ENCODE measurements around the gene CLCN5.

The CLCN5 gene

DNA sequence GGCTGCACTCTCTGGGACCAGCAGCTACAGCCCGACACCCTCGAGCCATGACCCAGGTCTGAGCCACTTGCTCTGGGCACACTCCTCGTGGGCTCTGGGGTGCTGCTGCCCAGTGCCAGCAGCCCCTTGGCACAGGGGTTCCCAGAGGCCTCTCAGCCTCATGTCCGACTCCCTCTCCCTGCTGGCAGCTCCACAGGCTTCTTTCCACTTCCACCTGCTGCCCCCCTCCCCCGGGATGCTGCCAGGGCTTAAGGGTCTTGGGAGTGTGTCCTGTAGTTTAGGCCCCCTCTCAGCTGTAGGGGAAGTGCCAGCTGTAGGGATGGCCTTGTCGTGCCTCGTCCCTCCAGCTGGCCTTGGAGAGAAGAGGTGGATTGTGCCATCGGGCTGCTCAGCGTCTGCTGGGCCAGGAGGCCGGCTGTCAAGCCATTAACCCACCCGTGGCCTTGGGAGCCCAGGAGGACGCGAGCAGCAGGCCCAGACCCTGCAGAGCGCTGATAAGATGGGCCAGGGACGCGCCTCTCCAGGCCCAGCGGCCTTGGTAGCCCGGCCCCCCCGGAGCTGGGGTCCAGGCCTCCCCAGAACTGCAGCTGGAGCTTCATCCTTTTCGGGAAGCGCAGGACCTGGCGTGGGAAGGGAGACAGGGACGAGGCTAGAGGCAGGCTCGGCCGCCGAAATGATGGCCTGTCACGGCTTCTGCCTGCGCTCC, 44.1 kb upstream of the CLCN5 start:
- H3K27ac ChIP-seq (replicated peaks; ENCODE audit: low read length), result peak overlapping the region; percentile 82
- H3K4me3 ChIP-seq (ENCODE audit: low read length in 2 of 2), result peak overlapping the region; percentile 61 to 72
- no CpG with 5 or more reads among the region's 28 CpGs for WGBS, 2 donors (ENCODE audit: extremely low coverage in 2 of 2, insufficient read length in 2 of 2, insufficient replicate concordance in 1 of 2)

DNA sequence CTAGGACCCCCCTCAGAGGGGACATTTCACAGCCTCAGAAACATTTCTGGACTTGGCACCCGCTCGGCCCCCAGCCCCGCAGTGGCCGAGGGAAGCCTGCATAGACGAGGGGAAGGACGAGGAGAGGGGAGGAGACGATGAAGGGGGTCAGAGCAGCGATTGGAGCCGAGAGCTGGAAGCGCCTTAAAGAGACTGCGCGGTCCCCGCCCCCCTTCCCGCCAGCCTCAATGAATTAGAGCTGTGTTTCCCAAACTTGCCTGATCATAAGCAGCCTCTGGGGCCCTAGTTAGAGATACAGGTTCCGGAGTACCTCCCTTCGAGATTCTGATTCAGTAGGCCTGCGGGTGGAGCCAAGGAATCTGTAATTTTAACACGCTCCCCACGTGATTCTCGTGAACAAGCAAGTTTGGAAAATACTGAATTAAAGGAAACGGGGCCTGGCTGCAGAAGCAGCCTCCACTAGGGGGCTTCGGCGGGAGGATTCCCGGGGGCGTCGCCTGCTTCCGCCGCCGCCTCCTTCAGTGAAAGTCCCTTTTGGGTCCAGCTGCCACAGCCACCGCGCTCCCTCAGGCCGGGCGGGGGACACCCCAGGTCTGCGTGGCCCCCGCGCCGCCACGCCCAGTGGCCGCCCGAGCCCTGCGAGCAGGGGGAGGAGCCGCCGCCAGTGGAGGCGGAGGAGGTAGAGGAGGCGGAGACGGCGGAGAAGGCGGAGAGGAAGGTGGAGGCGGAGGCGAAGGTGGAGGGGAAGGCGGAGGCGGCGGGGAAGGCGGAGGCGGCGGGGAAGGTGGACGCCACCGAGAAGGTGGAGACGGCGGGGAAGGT, 43.4 kb upstream of the CLCN5 start, which contains the start of gene USP27X:
USP27X (plus strand) TSS at position 651 of the 822 bp plus-strand sequence. CDS start 824 bp downstream, outside the sequence.
- peak within 1 kb of the TSS; percentile 68 for H2AK5ac ChIP-seq (ENCODE audit: low read depth, low read length)
- H4K8ac ChIP-seq (ENCODE audit: low read depth, low read length), result no peak within 1 kb of the TSS
- H2BK12ac ChIP-seq (ENCODE audit: low read length), result no peak within 1 kb of the TSS
- H3K4me1 ChIP-seq (ENCODE audit: control insufficient read depth in 2 of 2, insufficient read depth in 1 of 2, low read depth in 1 of 2, low read length in 2 of 2), result peaks cover 2 to 7% of the 10 kb centered on the region in 2 donors
- peak; percentile 64 for DNase-seq (ENCODE audit: low spot score)
- H3K9me3 ChIP-seq (replicated peaks in 1 of 2; ENCODE audit: control insufficient read depth in 2 of 2, insufficient read depth in 1 of 2, low read depth in 1 of 2, low read length in 2 of 2), result peaks cover 0 to 6% of the 10 kb centered on the region in 2 donors
- H2BK15ac ChIP-seq (ENCODE audit: low read length), result no peak within 1 kb of the TSS
- H3K4ac ChIP-seq (ENCODE audit: low read length), result no peak within 1 kb of the TSS
- peaks cover 5% of the 10 kb centered on the region for H3K79me1 ChIP-seq (ENCODE audit: low read depth, low read length)
- H3K14ac ChIP-seq (ENCODE audit: low read length), result no peak within 1 kb of the TSS
- no peak within 1 kb of the TSS for H2BK120ac ChIP-seq (ENCODE audit: low read depth, low read length)
- peak within 1 kb of the TSS; percentile 93 for H2AFZ ChIP-seq (ENCODE audit: low read length)
- no CpG with 5 or more reads among the region's 60 CpGs for WGBS, 2 donors (ENCODE audit: extremely low coverage in 2 of 2, insufficient read length in 2 of 2, insufficient replicate concordance in 1 of 2)
- no peak within 1 kb of the TSS for H4K91ac ChIP-seq (ENCODE audit: low read depth, low read length, poor library complexity)
- H2BK5ac ChIP-seq (ENCODE audit: low read length), result no peak within 1 kb of the TSS
- peak within 1 kb of the TSS; percentile 70 for H3K9ac ChIP-seq (ENCODE audit: low read depth, low read length, poor library complexity)
- peaks cover 9 to 18% of the 10 kb centered on the region in 2 donors for H3K36me3 ChIP-seq (replicated peaks in 1 of 2; ENCODE audit: control insufficient read depth in 2 of 2, insufficient read depth in 2 of 2, low read length in 2 of 2)
- H3K27me3 ChIP-seq (ENCODE audit: control insufficient read depth in 3 of 3, insufficient read depth in 3 of 3, low read depth in 1 of 3, low read length in 3 of 3), result no peaks in the 10 kb centered on the region
- H3K4me2 ChIP-seq (ENCODE audit: insufficient read depth, low read length, poor library complexity, severe bottlenecking), result peak within 1 kb of the TSS; percentile 62
- H3K18ac ChIP-seq (ENCODE audit: low read length), result peak within 1 kb of the TSS; percentile 80
- peak within 1 kb of the TSS; percentile 55 for H3K23ac ChIP-seq (ENCODE audit: low read depth, low read length, poor library complexity)
- H3K27ac ChIP-seq (replicated peaks; ENCODE audit: low read length), result peak within 1 kb of the TSS; percentile 82
- peak within 1 kb of the TSS; percentile 61 to 87 for H3K4me3 ChIP-seq (ENCODE audit: low read length in 2 of 2)

More for the DNA sequence above, 44.1 kb upstream of the CLCN5 start:
- Histone ChIP-seq H4K91ac (ENCODE audit: low read depth, low read length, poor library complexity) (no peak overlapping the region), H3K9ac (ENCODE audit: low read depth, low read length, poor library complexity) (peak overlapping the region; percentile 70), H3K36me3 (replicated peaks in 1 of 2; ENCODE audit: control insufficient read depth in 2 of 2, insufficient read depth in 2 of 2, low read length in 2 of 2) (peaks cover 9 to 18% of the 10 kb centered on the region in 2 donors), H3K4me2 (ENCODE audit: insufficient read depth, low read length, poor library complexity, severe bottlenecking) (peak overlapping the region; percentile 62), H2BK15ac (ENCODE audit: low read length) (no peak overlapping the region), H2BK120ac (ENCODE audit: low read depth, low read length) (no peak overlapping the region), H3K4me1 (ENCODE audit: control insufficient read depth in 2 of 2, insufficient read depth in 1 of 2, low read depth in 1 of 2, low read length in 2 of 2) (peaks cover 2 to 7% of the 10 kb centered on the region in 2 donors), H2BK5ac (ENCODE audit: low read length) (no peak overlapping the region), H3K9me3 (replicated peaks in 1 of 2; ENCODE audit: control insufficient read depth in 2 of 2, insufficient read depth in 1 of 2, low read depth in 1 of 2, low read length in 2 of 2) (peaks cover 0 to 6% of the 10 kb centered on the region in 2 donors), H2AK5ac (ENCODE audit: low read depth, low read length) (peak overlapping the region; percentile 68), H3K4ac (ENCODE audit: low read length) (no peak overlapping the region), H3K27me3 (ENCODE audit: control insufficient read depth in 3 of 3, insufficient read depth in 3 of 3, low read depth in 1 of 3, low read length in 3 of 3) (no peaks in the 10 kb centered on the region), H3K18ac (ENCODE audit: low read length) (peak overlapping the region; percentile 80), H2AFZ (ENCODE audit: low read length) (peak overlapping the region; percentile 93), H4K8ac (ENCODE audit: low read depth, low read length) (no peak overlapping the region), H2BK12ac (ENCODE audit: low read length) (no peak overlapping the region), H3K79me1 (ENCODE audit: low read depth, low read length) (peaks cover 5% of the 10 kb centered on the region), H3K14ac (ENCODE audit: low read length) (no peak overlapping the region), H3K23ac (ENCODE audit: low read depth, low read length, poor library complexity) (no peak overlapping the region)
- peak; percentile 3 for DNase-seq (ENCODE audit: low spot score)

DNA sequence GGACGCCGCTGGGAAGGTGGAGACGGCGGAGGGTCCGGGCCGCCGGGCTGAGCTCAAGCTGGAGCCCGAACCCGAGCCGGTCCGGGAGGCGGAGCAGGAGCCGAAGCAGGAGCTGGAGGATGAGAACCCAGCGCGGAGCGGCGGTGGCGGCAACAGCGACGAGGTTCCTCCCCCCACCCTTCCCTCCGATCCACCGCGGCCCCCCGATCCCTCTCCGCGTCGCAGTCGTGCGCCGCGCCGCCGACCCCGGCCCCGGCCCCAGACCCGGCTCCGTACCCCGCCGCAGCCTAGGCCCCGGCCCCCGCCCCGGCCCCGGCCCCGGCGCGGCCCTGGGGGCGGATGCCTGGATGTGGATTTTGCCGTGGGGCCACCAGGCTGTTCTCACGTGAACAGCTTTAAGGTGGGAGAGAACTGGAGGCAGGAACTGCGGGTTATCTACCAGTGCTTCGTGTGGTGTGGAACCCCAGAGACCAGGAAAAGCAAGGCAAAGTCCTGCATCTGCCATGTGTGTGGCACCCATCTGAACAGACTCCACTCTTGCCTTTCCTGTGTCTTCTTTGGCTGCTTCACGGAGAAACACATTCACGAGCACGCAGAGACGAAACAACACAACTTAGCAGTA, 42.6 kb upstream of the CLCN5 start:
- peak overlapping the region; percentile 55 for H3K23ac ChIP-seq (ENCODE audit: low read depth, low read length, poor library complexity)
- H3K18ac ChIP-seq (ENCODE audit: low read length), result peak overlapping the region; percentile 64
- no peak overlapping the region for H4K91ac ChIP-seq (ENCODE audit: low read depth, low read length, poor library complexity)
- H3K9me3 ChIP-seq (replicated peaks in 1 of 2; ENCODE audit: control insufficient read depth in 2 of 2, insufficient read depth in 1 of 2, low read depth in 1 of 2, low read length in 2 of 2), result peaks cover 0 to 6% of the 10 kb centered on the region in 2 donors
- peak overlapping the region; percentile 61 to 87 for H3K4me3 ChIP-seq (ENCODE audit: low read length in 2 of 2)
- H3K4me1 ChIP-seq (ENCODE audit: control insufficient read depth in 2 of 2, insufficient read depth in 1 of 2, low read depth in 1 of 2, low read length in 2 of 2), result peaks cover 2 to 9% of the 10 kb centered on the region in 2 donors
- H2AFZ ChIP-seq (ENCODE audit: low read length), result peak overlapping the region; percentile 93
- no peak overlapping the region for H4K8ac ChIP-seq (ENCODE audit: low read depth, low read length)
- no CpG with 5 or more reads among the region's 55 CpGs for WGBS, 2 donors (ENCODE audit: extremely low coverage in 2 of 2, insufficient read length in 2 of 2, insufficient replicate concordance in 1 of 2)
- H3K27me3 ChIP-seq (ENCODE audit: control insufficient read depth in 3 of 3, insufficient read depth in 3 of 3, low read depth in 1 of 3, low read length in 3 of 3), result no peaks in the 10 kb centered on the region
- peak overlapping the region; percentile 17 for H3K9ac ChIP-seq (ENCODE audit: low read depth, low read length, poor library complexity)
- H3K36me3 ChIP-seq (replicated peaks in 1 of 2; ENCODE audit: control insufficient read depth in 2 of 2, insufficient read depth in 2 of 2, low read length in 2 of 2), result peaks cover 9 to 18% of the 10 kb centered on the region in 2 donors
- no peak overlapping the region for H2BK5ac ChIP-seq (ENCODE audit: low read length)
- H3K4me2 ChIP-seq (ENCODE audit: insufficient read depth, low read length, poor library complexity, severe bottlenecking), result peak overlapping the region; percentile 51
- no peak overlapping the region for H3K14ac ChIP-seq (ENCODE audit: low read length)
- no peak overlapping the region for H2BK12ac ChIP-seq (ENCODE audit: low read length)
- DNase-seq (ENCODE audit: low spot score), result no peak
- H2BK15ac ChIP-seq (ENCODE audit: low read length), result no peak overlapping the region
- H2AK5ac ChIP-seq (ENCODE audit: low read depth, low read length), result no peak overlapping the region
- H3K27ac ChIP-seq (replicated peaks; ENCODE audit: low read length), result peak overlapping the region; percentile 82
- H3K79me1 ChIP-seq (ENCODE audit: low read depth, low read length), result peaks cover 5% of the 10 kb centered on the region
- no peak overlapping the region for H3K4ac ChIP-seq (ENCODE audit: low read length)
- no peak overlapping the region for H2BK120ac ChIP-seq (ENCODE audit: low read depth, low read length)
